GM19395 (cell line): ENCODE results near the gene IBA57.
"Not testable (repeated sequence)": the region's sequence is repeated elsewhere in the genome, so short reads cannot be mapped to it uniquely, and the experiment has no call there.

Source experiments
- ATAC-seq: cut with Tn5 transposase; IDR thresholded peaks from one replicate; pipeline ENCODE4 v1.9.1; 2021; ENCODE audit warnings: mild to moderate bottlenecking, moderate library complexity; ENCODE audit not compliant: unreplicated experiment

Gene IBA57

DNA sequence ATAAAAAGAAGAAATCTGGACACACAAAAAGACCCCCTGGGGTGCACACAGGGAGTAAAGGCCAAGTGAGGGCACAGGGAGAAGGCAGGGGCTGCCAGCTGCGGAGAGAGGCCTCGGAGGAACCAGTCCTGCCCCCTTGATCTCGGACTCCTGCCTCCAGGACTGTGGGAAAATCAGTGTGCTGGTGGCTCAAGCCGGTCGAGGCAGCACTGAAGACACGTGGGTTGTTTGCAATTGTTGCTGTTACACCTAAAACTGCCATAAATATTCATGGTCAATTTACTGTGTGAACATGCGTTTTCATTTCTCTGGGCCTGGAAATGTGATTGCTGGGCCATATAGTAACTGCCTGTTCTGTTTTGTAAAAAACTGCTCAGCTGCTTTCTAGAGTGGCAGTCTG lies 18.5 kb downstream of the IBA57 start:
- no peak for ATAC-seq

DNA sequence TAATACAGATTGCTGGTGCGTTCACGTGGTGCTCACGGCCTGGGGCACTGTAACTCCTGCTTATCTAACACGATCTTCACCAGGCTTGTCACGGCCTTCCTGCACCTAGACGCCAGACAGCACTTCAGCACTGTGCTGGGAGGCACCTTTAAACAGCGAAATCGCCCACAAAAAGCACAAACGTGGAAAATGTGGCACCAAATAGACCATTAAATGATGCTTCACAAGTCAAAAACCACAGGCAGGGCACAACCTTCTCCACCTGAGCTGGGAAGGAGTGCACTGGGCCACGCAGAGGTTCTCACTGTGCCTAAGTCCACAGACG lies 20.0 kb downstream of the IBA57 start:
- ATAC-seq, result no peak

DNA sequence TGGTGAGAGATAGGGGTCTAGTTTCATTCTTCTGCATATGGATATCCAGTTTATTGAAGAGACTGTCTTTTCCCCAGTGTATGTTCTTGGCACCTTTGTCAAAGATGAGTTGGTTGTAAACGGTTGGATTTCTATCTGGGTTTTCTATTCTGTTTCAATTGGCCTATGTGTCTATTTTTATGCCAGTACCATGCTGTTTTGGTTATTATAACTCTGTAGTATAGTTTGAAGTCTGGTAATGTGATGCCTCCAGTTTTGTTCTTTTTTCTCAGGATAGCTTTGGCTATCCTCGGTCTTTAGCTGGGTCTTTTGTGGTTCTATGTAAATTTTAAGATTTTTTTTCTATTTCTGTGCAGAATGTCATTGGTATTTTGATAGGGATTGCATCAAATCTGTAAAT lies 22.6 kb downstream of the IBA57 start:
- ATAC-seq, result not testable (repeated sequence)

DNA sequence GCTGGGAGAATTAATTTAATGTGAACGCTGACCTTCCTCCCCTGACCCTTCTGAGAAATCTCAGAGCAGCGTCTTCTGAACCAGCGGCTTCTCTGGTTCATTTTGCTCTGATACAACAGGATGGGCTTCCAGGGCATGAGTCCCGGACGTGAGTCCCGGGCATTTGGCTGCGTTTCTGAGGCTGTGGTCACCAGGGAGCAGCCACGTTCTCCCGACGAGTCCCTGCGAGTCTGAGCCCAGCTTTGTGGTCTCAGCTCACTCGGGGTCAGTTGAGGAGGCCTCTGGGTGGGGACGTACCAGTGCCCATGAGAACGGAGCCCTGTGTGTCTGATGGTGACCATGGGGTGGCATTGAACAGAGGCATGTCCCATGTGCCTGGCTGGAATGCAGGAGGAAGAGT lies 24.6 kb downstream of the IBA57 start:
- ATAC-seq, result no peak

- ATAC-seq, result no peak
These were observed 25.2 kb downstream of the IBA57 start for GRCh38 chr1:228190778-228191177.

DNA sequence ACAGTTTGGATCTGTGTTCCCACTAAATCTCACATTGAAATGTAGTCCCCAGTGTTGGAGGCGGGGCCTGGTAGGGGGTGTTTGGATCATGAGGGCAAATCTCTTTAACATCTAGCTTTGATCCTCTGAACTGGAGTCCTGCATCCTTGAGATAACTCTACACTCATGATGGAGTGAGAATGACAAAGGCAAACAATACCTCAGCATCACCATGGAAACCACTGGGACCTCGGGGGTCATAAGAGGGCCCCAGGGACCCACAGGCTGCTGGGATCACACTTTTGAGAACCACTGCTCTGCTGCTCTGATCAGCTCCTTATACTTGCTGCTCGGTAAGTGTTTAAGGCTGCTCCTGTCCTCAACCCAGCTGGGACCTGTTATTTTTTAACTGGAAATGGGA lies 28.8 kb downstream of the IBA57 start:
- ATAC-seq, result no peak

GRCh38 chr1:228194921-228195812 lies 29.6 kb downstream of the IBA57 start:
- ATAC-seq, result no peak

GRCh38 chr1:228197555-228198147 lies 32.0 kb downstream of the IBA57 start:
- no peak for ATAC-seq

- no peak for ATAC-seq
These were observed 33.5 kb downstream of the IBA57 start for GRCh38 chr1:228198977-228199590.

- ATAC-seq, result no peak
These were observed 39.4 kb downstream of the IBA57 start for GRCh38 chr1:228204958-228205357.

- ATAC-seq, result no peak
These were observed 40.2 kb downstream of the IBA57 start for GRCh38 chr1:228205526-228206436.

DNA sequence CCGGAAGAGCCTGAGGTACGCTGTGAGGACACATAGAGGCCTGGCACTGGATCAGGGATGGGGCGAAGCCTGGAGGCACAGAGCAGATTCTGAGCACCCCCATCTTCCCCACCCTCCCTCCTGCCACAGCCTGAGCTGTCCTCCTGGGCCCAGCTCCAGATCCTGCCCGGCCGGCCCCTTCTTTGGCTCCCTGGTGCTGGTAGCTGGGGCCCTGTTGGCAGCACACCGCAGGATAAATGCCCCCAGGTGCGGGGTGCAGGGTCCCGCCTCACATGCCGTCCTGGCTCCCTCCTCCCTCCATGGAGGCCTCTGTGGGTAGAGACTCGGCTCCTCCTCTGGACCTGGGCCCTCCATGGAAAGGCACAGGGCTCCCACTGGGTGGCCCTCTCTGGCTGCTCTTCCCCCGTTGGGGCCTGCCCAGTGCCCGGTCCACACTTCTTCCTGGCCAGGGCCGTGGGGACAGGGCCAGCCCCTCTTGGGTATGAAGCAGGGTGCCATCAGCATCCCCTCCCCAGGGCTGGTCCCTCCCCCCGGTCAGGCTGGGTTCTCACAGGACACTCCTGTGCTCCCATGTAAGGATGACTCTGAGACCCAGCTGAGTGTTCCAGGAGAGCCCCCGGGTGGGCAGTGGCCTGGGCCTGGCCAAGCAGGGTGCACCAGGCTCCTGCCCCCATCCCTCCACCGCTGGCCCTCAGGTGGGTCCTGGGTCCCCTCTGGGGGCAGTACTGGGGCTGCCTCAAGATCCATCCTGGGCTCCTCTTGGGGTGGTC lies 41.2 kb downstream of the IBA57 start:
- no peak for ATAC-seq

DNA sequence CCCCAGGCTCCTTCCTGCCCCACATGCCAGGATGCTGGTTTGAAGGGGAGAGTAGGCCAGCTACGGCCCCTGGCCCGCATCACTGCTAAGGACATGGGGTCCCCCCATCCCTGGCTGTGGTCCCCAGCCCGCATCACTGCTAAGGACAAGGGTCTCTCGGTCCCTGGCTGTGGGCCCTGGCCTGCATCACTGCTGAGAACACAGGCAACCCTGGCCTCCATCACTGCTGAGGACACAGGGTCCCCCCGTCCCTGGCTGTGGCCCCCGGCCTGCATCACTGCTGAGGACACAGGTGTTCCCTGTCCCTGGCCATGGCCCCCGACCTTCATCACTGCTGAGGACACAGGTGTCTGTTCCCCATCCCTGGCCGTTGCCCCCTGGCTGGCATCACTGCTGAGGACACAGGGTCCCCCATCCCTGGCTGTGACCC lies 41.8 kb downstream of the IBA57 start:
- ATAC-seq, result no peak

DNA sequence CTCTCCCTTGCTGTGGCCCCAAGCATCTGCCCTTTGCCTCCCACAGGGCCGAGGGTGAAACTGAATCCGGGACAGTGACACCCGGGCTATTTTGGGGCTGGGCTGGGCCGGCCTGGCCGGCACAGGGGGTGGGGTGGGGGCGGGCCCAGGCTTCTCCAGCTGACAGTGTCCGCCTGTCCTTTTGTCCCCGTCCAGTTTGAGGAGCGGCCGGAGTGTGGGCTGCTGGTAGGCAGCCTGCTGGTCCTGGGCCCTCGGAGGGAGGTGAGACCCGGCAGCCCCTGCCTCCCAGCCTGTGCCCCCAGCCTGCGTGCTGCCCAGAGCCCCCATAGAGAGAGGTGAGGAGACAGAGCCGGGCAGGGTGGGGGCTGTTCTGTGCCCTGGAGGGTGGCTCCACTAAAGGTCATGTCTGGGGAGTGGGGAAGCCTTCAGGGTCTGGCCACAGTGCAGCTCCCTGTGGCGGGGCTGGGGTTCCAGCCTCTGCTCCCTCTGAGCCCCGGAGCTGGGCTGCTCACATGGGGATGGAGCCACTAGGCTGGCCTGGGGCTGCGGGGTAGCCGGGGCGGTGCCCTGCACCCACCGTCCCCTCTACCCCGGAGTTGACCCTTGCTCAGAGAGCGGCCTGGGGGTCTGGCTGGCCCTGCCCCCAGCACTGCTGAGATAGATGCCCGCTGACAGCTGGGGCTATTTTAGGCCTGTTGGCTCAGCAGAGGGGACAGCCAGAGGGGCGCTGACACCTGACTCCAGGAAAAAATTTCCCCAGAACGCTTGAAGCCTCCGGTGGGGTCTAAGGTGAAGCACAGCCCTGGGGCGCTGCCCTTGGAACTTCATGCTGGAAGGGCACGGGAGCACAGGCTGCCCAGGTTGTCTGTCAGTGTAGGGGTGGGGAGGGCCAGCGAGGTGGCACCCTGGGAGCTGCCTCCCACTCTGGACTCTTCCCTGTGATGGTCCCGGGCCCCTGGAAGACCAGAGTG lies 42.5 kb downstream of the IBA57 start, which contains the start of gene OBSCN:
Gene OBSCN, plus strand, starts transcription at position 194 of the 971 bp plus-strand sequence. CDS start 3,740 bp downstream, outside the sequence.
- ATAC-seq, result no peak

DNA sequence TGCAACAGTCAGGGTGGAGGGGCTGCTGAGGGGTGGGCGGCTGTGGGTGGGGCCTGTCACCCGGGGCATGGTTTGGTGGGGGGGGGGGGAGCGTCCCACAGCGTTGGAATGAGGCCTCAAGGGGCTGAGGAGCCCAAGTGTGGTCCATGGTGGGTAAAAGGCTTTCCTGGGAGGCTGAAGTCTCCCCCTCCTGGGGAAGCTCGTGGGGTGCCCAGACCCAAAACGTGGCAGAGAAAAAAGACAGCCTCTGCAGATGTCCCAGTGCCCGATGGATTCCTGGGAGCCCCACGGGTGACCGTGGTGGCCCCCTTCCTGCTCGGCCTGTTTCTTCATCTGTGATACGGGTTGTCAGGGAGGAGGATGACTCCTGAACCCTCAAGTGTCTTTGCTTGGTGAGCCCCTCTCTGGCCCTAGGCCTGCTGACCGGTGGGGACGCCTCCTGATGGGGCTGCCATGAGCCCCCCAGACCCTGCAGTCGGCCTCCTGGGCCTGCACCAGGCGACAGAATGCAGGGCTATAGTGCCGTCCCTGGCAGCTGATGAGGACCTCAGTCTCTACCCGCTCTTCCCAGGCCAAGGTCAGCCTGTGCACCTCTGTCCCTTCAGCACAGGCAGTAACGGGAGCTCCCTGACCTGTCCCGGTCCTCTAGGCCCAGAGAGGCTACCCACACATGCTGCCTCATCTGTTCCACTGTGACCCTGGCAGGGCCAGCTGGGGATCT lies 43.4 kb downstream of the IBA57 start:
- no peak for ATAC-seq

DNA sequence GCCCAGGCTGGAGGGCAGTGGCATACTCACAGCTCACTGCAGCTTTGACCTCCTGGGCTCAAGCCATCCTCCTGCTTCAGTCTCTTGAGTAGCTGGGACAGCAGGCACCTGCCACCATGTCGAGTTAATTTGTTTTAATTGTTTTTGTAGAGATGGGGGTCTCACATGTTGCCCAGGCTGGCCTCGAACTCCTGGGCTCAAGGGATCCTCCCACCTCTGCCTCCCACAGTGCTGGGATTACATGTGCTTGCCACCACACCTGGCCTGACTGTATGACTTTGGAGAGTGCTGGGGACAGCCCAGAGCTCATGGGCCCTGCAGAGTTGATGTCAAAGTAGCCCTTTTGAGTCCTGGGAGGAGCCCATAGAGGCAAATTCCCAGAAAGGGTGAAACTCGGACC lies 44.1 kb downstream of the IBA57 start:
- ATAC-seq, result no peak

DNA sequence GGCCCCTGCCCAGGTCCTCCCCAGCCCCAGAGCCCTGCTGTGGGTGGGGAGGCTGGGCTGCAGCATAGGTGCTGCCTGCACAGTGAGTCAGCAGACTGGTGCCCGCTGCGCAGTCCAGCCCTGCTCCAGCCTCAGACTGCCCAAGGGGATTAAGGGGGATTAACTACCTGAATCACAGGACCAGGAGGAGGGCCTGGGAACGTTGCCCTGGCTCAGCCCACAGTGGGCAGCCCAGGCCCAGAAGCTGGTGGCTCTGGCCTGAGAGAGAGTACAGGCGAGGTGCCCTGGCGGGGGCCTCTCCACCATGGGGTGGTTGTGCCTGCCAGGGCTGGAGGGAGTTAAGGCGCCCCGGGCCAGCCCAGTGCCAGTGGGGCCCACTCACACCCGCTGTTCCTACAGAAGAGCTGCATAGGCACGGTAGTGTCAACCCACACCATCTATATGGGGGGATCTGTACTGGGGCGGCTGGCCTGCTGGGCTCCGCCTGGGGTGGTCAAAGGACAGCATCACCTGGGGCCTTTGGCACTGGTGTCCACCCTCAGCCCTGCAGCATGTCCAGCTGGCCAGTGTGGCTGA lies 44.6 kb downstream of the IBA57 start:
- ATAC-seq, result no peak
